Gastroesophageal sphincter (tissue), 3 donors: Measurements from ENCODE around the gene KIRREL3.

Experiments used
- POLR2A ChIP-seq, 2 donors: fragments of 450-650 bp; IDR thresholded peaks; one replicate each; pipeline ENCODE4 v1.6.1; 2017; ENCODE audit warnings: antibody characterized with exemption in 2 of 2, mild to moderate bottlenecking in 2 of 2, moderate library complexity in 1 of 2
- POLR2AphosphoS5 ChIP-seq: sonication (generic); formaldehyde crosslinking; IDR thresholded peaks from one replicate; pipeline ENCODE4 v1.6.1; 2017; ENCODE audit warnings: antibody characterized with exemption
- TF ChIP-seq, protein P1 (sequence below), 4 experiments: fragments of 200-600 bp in 2 of 4; fragments of 450-650 bp in 2 of 4; sonication (generic) in 1 of 4; IDR thresholded peaks; one replicate each; pipeline ENCODE4 v1.5.1; 2017 to 2019; ENCODE audit warnings: antibody characterized with exemption in 4 of 4, mild to moderate bottlenecking in 2 of 4, moderate library complexity in 2 of 4

DNA sequence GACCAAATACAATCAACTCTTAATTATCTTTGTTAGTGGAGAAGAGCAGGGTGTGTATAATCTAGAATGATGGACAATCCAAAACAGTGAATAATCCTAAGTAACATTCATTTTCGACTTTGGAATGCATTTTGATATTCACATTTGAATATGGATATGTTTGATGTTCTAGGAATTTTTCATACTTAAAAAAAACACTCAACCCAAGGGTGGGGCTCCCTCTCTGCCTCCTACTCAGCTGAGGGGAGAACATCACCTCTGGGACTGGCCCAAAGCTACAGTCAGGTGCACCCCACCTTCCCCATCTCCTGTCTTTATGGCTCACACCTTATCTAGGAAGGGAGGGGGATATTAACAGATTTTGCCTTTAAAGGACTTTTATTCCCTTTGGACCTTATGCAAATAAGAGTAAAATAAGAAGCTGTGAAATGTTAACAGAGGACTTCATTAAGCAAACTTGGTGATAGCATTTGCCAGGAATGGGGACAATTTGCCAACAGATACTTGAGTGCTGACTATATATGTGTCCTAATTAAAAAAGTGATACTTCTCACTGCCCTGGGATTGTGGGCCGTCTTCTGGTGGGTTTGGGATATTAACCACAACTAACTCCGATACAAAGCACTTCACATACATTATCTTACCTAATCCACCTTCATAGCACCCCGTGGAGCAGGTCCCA is 458.1 kb downstream of the KIRREL3 start:
- TF ChIP-seq POLR2A (IDR thresholded peaks at IDR 0.05), result no peak
- TF ChIP-seq, protein P1, sequence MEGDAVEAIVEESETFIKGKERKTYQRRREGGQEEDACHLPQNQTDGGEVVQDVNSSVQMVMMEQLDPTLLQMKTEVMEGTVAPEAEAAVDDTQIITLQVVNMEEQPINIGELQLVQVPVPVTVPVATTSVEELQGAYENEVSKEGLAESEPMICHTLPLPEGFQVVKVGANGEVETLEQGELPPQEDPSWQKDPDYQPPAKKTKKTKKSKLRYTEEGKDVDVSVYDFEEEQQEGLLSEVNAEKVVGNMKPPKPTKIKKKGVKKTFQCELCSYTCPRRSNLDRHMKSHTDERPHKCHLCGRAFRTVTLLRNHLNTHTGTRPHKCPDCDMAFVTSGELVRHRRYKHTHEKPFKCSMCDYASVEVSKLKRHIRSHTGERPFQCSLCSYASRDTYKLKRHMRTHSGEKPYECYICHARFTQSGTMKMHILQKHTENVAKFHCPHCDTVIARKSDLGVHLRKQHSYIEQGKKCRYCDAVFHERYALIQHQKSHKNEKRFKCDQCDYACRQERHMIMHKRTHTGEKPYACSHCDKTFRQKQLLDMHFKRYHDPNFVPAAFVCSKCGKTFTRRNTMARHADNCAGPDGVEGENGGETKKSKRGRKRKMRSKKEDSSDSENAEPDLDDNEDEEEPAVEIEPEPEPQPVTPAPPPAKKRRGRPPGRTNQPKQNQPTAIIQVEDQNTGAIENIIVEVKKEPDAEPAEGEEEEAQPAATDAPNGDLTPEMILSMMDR (IDR thresholded peaks at IDR 0.05), result no peak
- TF ChIP-seq POLR2AphosphoS5, result no peak
